HG03135 (cell line): ENCODE measurements around the gene MT4.
A peak's percentile ranks its signal among the peaks of the same experiment; 100 is the strongest.
"Not testable (repeated sequence)": the region's sequence is repeated elsewhere in the genome, so short reads cannot be mapped to it uniquely, and the experiment has no call there.

Source experiments
- ATAC-seq: cut with Tn5 transposase; IDR thresholded peaks from one replicate; pipeline ENCODE4 v1.9.1; 2021; ENCODE audit warnings: mild to moderate bottlenecking, moderate library complexity; ENCODE audit not compliant: unreplicated experiment

MT4 gene

DNA sequence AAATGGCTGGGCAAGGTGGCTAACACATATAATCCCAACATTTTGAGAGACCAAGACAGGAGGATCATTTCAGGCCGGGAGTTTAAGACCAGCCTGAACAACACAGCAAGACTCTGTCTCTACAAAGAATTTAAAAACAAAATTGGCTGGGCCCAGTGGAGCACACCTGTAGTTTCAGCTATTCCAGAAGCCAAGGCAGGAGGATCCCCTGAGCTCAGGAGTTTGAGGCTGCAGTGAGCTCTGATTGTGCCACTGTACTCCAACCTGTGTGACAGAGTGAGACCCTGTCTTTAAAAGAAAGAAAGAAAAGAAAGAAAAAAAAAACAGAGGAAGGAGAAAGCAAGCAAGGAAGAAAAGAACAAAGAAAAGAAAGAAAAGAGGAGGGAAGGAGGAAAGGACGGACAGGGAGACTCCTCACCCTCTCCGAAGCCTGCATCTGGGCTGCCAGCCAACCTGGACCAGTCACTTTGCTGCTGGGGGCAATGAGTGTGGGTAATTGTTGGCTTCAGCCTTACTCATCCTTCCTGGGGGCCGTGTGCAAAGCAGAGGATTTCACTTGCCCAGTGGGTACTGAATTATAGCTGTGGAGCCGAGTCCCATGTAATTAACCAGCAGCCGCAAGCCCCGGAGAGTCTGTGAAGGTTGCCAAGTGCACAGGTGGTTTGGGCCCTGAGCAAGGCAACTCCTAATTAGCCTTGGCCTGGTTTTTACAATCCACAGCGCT lies 6.7 kb upstream of the MT4 start:
- ATAC-seq = no peak

DNA sequence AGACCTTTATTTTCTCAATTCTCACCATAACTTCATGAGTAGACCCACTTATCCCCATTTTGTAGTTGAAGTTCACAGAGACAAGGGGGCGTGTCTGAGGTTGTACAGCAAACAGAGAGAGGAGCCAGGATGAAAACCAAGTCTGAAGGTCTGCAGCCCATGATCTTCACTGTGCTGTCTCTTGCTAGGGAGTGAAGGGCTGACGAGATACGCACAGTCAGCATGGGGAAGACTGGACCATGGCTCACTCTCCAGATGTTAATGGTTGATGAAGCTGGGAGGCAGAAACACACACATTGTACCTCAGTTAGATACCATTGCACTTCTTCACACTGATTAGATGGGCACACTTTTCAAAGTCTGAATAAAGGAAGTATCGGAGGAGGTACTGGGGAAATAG lies 5.8 kb upstream of the MT4 start:
- no peak for ATAC-seq

DNA sequence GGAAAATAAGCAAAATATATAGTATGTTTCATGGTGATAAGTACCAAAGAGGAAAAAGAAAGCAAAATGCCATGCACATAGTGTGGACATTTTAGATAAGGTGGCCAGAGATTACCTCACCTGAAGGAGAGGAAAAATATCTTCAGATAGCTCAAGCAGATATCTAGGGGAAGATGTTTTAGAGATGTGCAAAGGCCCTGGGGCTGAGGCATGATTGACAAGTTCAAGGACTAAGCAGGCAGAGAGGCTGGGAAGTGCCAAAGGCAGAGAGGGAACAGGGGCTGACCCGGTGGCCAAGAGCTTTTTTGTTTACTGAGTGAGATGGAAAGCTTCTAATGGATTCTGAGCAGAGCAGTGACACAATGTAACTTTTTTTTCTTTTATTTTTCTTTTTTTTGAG lies 4.4 kb upstream of the MT4 start:
- ATAC-seq = no peak

DNA sequence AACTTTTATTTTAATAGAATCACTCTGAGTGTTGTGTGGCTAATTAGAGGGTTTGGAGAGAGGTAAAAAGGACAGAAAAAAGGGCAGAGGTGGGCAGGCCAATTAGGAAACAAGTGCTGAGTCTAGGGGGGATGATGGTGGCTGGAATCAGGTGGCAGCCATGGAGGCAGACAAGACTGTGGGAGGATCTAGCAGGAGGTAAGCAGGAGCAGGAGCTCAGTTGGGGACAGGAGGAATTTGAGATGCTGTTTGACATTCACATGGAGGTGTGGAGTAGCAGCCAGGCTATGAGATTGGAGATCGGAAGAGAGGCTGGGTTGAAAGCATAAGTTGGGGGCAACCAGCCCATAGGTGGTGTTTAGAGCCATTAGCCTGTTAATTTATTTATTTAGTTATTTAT lies 3.7 kb upstream of the MT4 start:
- no peak for ATAC-seq

DNA sequence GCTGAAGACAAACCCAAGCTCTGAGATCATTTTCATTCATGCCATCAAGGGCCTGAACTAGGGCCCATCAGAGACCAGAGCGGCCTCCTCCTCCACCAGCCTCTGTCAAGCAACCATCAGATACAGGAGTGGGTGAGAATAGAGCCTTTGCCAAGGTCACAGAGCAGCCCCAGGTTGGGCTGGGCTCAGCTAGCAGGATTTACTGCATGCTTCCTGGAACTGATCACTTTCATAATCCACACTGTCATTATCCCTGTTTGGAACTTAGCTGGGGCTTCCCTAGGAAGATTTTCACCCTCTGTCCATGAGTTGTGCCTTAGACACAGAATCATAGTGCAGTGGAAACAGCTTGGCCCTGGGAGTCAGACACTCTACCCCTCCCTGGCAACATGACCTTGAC lies 5.1 kb downstream of the MT4 start:
- no peak for ATAC-seq

DNA sequence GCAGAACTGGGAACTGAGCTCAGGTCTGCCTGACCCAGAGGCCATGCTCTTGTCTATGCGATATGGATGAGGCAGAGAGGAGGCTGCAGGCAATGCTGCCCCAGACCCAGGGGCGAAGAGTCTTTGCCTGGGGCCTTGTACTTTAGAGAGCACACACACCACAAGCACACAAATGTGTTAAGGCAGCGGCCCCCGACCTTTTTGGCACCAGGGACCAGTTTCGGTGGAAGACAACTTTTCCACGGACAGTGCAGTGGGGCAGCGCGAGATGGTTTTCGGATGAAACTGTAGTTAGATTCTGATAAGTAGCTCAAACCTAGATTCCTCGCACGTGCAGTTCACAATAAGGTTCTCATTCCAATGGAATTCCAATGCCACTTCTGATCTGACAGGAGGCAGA lies 6.7 kb downstream of the MT4 start:
- ATAC-seq = no peak

DNA sequence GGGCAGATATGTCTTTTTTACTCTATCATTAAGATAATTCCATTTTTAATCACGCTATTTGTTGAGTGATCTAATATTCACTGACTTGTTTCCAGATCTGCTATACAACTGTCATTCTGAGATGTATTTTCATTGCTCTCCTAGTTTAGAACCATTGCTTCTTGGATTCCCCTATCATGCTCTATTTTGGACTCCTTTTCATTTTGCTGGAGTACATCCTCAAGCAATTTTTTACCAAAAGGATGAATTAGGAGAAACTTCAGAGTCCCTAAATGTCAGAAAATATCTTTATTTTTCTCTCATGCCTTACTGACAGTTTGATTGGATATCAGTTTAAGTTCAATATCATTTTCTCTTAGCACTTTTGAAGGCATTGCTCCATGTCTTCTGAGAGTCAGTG lies 9.8 kb downstream of the MT4 start:
- no peak for ATAC-seq

DNA sequence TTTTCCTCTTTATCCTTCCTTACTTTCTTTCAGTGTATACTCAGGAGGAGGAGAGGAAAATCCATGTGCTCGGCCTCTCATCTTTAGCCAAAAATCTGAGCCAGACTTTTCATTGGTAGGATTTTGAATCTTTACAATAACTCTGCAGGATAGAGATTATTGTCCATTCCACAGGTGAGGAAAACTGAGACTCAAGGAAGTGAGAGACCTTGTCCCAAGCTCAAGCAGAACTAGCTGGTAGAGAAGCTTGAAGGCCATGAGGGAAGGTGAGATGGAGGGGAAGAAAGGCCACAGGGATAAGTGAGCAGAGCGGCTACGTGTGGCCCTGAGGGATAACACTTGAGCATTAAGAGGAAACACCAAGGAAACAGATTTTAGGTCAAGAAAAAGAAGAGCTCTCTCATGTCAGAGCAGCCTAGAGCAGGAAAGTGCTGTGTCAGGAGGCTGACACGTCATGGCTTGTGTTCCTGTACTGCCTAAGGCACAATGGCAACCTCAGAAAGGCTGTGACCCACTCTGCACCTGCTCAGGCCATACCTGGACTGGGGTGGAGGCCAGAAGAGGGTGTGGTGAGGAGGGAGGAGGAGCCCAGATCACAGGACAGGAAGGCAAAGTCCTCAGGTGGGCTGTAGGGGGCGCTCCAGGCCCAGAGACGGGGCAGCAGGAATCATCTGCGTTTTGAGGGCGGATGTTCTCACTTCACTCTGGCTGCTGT lies 11.9 kb downstream of the MT4 start:
- ATAC-seq = peak; percentile 88

DNA sequence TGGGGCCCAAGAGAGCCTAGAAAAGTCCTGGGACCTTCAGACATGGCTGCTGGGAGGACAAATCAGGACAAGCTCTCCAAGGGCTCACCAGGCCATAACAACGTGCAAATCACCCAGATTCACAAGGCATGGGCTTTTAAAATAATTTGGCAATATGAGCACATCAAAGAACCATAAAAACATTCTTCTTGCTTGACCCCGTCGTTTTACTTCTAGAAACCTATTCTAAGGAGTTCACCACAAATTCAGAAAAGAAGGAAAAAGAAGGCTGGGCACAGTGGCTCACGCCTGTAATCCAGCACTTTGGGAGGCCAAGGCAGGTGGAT lies 12.4 kb downstream of the MT4 start:
- ATAC-seq = no peak

DNA sequence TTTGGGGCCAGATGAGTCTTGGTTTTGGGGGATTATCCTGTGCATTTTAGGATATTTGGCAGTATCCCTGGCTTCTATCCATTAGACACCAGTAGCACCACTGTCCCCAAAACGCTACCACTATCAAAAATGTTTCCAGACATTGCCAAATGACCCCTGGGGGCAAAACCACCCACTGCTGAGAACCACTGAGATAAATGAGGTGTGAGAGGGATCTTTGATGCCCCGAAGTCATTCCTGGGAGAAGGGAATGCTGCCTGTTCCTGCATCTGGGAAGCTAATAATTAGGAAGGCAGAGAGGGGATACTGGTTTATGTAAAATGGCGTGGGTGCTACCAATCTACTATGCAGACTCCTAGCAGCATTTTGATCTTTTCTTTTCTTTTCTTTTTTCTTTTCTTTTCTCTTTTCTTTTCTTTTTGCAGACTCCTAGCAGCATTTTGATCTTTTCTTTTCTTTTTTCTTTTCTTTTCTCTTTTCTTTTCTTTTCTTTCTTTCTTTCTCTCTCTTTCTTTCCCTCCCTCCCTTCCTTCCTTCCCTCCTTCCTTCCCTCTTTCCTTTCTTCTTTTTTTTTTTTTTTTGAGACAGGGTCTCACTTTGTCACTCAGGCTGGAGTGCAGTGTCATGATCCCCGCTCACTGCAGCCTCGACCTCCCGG lies 15.6 kb downstream of the MT4 start:
- ATAC-seq = no peak

DNA sequence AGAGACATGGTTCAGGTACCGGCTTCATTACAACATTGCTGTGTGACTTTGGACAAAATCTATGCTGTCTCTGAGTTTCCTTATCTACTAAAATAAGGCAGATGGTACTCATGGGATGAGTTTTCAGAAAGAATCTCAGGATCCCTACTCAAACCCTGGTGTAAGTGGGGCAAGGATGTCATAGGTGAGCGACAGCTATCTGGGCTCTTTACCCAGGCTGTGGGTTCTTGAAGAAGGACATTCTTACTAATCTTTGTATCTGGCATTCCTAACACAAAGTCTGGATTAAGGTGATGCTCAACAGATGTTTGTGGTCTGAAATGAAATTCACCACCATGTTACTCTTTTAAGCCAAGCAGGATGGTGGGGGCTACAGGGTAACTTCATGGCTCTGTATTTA lies 18.0 kb downstream of the MT4 start:
- not testable (repeated sequence) for ATAC-seq

DNA sequence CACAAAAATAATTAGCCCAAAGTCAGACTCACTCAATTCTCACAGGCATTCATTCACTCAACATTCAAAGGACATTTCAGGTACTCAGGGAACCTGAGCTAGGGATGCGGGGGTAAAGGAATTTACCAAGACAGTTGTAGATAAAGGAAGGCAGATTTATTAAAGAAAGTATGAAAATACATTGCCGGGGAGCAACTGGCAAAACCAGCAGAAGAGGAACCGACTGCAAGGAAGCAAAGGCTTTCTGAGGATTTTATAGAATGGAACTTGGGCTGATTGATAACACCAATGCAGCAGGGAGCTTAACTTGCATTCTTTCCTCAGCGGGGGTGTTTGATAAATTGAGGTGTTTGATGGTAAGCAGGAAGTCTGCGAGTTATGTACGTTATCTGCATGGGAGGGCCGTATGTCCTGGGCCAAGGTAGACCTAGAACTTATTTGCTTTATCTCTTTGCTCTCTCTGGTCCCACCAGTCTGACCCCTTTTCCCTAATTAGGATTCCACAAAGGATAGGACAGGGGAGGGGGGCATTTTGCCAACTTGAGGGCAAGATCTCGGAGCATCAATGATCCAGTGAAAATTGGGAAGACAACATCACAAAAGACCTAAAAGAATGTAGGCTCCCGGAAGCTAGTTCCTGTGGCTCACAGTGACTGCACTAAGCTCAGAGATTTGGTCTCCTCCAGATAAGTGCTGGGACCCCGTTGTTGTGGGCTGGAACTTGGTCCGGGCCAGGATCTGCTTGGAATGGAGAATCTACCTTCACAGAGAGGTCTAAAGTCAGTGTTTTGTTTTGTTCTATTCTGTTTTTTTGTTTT lies 18.7 kb downstream of the MT4 start:
- ATAC-seq = no peak

DNA sequence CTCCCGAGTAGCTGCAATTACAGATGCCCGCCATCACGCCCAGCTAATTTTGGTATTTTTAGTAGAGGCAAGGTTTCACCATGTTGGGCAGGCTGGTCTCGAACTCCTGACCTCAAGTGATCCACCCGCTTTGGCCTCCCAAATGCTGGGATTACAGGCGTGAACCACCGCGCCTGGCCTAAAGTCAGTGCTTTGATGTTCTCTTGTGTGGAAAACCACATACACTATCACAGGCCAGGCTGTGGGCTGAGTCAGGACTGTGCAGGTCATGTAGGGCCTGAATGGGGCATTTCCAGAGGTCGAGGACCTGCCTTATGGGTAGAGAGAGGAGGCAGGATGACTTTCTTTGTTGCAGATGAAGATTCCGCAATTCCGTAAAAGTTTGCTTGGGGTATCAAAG lies 19.4 kb downstream of the MT4 start:
- no peak for ATAC-seq

DNA sequence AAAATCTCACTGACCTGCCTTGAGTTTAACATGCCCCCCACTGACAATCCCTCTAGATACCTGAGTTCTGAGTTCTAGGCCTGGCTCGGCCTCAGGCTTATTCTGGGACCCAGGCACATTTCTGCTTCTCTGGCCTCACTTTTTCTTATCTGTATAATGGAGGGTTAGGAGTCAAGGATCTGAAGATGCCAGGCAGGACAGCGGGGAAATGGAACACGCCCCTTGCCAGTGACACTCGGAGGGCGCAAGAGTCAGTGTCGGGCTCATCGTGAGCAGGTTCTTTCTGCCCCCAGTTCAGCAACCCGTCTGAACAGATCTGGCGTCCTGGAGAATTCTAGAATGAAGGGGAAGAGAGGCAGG lies 23.9 kb downstream of the MT4 start:
- no peak for ATAC-seq

DNA sequence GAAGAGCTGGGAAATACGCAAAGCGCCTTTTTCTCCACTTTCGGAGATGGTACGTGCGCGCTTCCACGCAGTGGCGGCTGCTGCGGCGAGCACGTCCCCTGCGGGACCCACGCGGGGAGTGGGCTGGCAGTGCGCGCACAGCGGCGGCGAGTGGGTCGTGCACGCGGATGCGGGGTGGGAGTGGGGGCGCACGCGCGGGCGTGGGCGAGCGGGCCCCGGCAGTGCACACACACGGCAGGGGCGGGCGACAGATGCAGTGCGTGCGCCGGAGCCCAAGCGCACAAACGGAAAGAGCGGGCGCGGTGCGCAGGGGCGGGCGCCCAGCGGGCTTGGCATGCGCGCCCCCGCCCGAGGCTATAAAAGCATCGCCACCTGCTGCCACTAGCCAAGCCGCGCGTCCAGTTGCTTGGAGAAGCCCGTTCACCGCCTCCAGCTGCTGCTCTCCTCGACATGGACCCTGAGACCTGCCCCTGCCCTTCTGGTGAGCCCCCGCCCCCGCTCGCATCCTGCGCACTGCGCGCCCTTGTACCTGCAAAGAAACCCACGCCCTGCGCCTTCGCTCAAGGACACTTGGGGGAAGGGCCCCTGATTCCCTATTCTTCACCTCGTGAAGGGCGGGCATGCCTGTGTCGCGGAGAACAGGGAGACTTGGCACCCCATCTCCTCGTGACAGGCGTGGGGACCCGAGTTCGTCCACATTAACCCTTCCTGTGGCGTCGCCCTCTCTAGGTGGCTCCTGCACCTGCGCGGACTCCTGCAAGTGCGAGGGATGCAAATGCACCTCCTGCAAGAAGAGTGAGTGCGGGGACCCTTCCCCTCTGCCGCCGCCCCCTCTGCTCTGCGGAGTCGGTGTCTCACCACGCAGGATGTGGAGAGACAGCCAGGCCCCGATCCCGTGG lies 24.5 kb downstream of the MT4 start, which contains the start of gene MT3:
Gene MT3 (plus strand): TSS at position 388 of the 899 bp plus-strand sequence. CDS start 63 bp downstream, at position 451.
- ATAC-seq = no peak

DNA sequence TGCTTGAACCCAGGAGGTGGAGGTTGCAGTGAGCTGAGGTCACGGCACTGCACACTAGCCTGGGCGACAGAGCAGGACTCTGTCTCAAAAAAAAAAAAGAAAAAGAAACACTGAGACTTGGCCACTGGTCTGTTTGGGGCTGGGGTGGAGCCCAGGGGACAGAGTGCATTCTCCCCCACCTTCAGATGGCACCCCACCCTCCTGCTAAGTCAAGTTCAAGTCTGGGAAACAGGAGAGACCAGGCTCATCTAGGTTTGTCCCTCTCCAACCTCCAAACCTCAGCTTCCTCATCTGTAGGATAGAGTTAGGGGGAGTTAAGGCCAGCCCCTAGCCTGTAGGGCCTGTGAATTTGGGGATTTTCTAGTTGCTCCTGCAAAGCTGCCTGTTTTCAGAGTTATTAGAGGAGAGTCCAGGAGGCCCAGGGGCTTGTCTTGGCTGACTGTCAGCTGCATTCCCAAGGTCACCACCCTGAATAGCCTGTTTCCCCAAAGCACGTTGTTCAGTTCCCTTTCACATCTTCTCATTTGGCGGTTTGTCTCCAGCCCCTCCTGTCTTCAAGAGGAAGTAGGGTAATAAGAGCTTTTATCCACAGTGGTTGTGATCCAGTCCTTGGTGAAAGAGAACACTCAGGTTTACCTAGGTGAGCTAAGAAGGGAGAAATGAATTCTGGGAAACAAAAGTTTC lies 26.6 kb downstream of the MT4 start:
- ATAC-seq = no peak

DNA sequence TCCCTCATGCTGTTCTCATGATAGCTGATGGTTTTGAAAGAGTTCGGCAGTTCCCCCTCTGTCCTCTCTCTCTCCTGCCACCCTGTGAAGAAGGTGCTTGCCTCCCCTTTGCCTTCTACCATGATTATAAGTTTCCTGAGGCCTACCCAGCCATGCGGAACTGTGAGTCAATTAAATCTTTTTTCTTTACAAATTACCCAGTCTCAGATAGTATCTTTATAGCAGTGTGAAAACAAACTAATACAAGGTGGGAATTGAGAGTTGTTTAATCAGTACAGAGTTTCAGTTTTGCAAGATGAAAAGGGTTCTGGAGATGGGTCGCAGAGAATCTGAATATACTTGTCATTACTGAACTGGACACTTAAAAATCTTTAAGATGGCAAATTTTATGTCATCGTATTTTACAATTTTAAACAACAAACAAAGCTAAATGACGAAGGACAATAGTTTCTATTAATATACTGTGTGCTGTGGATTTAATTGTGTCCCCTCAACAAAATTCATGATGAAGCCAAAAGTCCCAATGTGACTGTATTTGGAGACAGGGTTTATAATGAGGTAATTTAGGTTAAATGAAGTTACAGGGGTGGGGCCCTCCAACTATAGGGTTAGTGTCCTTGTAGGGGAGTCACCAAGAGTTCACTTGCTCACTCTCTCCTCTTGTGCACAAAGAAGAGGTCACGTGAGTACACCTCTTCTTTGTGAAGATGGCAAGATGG lies 28.9 kb downstream of the MT4 start:
- no peak for ATAC-seq

DNA sequence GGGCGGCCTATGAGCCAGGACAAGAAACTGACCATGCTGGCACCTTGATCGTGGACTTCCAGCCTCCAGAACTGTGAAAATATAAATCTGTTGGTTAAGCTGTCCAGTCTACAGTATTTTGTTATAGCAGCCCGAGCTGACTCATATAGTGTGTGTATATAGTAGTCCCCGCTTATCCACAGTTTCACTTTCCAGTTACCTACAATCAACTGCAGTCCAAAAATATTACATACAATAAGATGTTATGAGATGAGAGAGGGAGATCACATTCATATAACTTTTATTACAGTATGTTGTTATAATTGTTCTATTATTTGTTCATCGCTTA lies 29.4 kb downstream of the MT4 start:
- no peak for ATAC-seq

DNA sequence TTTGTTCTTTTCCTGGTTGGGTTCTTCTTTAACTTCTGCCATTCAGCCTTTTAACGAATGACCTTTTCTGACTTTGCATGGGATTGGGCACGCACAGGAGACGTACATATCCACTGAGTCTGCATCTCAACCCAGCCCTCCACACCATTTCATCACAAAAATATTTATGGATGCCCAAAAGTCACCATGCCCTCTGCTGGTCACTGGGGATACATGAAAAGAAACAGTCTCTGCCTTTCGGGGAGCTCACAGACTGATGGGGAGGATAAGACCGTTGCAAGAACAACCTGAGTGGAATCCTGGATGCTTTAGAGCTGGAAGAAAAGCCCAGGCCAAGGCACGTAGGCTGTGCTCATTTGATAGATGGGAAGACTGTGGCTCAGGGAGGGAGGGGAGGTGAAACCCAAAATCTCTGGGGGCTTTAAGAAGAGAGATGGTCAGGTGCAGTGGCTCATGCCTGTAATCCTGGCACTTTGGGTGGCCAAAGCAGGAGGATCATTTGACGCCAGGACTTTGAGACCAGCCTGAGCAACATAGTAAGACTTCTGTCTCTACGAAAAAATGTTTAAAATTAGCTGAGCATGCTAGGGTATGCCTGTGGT lies 35.6 kb downstream of the MT4 start:
- ATAC-seq = no peak
